8988T (cell line): Measurements from ENCODE around the gene CLDN6.

Source experiments
- DNase-seq: peaks from one replicate; pipeline ENCODE4 v3.0.0; 2011

The CLDN6 gene

DNA sequence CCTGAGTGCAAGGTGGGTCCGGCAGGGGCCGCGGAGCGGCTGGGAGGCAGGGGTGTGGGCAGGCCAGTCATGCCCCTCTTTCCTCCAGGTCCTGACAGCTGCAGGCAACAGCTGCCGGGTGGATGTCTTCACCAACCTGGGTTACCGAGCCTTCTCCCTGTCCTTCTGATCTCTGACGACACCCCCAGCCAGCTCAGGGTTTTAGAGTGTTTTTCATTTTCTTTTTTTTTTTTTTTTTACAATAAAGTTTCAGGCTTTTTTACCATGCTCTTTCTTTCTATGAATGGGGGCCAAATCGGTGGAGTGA lies 9.5 kb upstream of the CLDN6 start:
- DNase-seq: no peak

DNA sequence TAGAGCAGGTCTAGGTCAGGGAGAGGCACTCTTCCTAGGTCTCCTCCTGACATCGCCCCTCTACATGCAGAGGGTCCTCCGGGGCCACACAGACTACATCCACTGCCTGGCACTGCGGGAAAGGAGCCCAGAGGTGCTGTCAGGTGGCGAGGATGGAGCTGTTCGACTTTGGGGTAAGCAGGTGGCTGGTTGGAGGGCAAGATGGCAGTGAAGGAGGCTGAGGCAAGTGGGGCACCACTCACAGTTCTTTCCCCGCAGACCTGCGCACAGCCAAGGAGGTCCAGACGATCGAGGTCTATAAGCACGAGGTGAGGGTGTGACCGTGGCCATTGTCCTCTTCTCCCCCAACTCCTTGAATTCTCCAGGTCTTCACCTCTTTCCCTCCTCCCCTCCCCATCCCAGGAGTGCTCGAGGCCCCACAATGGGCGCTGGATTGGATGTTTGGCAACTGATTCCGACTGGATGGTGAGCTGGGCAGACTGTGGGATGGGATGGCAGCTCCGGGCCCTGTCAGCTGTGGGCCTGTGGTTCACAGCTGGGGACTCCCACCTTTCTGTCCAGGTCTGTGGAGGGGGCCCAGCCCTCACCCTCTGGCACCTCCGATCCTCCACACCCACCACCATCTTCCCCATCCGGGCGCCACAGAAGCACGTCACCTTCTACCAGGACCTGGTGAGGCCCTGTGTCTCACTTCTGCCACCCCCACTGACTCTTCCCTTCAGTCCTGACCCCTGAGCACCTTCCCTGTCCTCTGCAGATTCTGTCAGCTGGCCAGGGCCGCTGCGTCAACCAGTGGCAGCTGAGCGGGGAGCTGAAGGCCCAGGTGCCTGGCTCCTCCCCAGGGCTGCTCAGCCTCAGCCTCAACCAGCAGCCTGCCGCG lies 8.9 kb upstream of the CLDN6 start:
- DNase-seq: no peak

DNA sequence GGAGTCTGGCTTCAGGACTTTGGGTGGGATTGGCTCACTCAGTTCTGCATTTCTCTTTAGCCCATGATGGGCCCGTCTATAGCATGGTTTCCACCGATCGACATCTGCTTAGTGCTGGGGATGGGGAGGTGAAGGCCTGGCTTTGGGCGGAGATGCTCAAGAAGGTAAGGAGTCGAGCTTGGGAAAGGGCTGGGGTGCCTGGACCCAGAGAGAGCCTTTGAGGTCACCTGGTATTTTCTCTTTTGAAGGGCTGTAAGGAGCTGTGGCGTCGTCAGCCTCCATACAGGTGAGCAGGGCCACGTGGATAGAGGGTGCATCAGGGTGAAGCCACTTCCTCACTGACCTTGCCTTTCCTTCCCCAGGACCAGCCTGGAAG lies 8.0 kb upstream of the CLDN6 start:
- DNase-seq: no peak

DNA sequence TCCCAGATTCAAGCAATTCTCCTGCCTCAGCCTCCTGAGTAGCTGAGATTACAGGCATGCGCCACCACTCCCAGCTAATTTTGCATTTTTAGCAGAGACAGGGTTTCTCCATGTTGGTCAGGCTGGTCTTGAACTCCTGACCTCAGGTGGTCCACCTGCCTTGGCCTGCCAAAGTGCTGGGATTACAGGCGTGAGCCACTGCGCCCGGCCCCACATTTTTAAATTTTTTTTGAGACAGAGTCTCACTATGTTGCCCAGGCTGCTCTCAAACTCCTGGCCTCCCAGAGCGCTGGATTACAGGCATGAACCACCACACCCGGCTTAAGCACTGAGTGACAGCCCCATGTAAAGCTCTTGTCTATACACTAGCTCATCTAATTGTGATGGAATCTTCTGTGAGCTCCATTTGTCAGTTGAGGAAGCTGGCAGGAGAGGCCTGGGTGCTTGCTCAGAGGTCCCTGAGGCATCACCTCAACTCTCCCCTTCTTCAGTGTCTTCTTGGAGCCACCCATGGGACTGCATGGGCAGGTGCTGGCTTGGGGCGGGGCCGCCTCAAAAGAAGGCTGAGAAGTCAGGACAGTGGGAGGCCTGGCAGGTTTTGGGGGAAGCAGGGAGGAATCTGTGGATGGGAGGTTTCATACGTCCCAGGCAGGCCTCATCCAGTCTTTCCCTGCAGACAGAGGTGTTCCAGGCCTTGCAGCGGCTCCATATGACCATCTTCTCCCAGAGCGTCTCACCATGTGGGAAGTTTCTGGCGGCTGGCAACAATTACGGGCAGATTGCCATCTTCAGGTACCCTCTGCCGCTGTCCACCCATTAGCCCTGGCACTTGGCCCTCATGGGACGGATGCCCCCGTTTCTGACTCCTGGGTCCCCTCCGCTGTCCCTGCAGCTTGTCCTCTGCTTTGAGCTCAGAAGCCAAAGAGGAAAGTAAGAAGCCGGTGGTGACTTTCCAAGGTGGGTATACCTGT lies 7.3 kb upstream of the CLDN6 start:
- DNase-seq: no peak

DNA sequence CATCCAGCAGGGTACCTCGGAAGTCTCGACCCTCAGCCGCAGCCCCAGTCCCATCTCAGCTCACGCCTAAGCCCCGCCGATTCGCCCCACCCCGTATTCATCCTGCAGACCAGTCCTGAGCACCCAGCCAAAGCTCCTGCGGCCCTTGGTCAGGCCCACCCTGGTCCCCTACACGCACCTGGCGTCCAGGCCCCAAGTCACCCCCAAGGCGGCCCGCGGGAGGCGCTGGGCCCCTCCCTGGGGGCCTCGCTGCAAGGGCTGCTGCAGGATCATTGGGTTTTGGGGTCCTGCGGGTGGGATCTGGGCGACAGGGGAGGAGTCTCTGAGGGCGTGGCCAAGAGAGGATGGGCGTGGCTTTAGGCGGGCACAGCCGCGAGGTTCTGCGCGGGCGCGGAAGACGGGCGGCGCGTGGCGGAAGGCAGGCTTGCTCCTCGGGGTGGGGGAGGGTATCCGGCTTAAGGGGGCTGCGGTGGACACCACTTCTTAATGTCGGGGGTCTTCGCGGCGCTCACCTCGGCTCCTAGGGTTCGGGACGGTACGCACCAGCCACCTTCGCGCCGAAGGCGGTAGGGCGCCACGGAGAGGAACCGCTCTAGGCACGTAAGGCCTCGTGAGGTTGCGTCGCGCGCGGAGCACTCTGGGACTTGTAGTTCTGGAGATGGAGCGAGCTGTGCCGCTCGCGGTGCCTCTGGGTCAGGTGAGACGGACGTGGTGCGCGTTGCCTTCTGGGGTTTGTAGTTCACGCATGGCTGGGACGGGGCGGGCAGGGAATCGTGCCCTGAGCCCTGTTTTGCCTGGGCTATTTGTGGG lies 5.9 kb upstream of the CLDN6 start, which contains the start of the genes HCFC1R1 and THOC6:
Gene HCFC1R1 (minus strand): TSS at position 274 of the 810 bp plus-strand sequence. CDS start 1 bp downstream, at position 273.
Gene THOC6 (plus strand): TSS at position 367 of the 810 bp plus-strand sequence. CDS start 292 bp downstream, at position 659.
- DNase-seq: peak; percentile 83

DNA sequence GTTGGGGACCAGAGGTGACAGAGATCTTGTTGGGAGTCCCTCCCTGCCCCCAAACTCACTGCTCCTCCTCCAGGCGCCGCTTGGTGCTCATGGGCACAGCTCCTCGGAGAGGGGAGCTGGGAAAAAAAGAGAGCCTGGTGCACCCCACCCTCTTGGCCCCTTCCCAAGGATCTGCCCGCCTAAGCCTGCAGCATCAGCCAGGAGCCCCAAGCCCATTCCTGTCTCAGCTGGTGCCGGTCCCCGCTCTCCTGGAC lies 5.4 kb upstream of the CLDN6 start:
- DNase-seq: no peak

DNA sequence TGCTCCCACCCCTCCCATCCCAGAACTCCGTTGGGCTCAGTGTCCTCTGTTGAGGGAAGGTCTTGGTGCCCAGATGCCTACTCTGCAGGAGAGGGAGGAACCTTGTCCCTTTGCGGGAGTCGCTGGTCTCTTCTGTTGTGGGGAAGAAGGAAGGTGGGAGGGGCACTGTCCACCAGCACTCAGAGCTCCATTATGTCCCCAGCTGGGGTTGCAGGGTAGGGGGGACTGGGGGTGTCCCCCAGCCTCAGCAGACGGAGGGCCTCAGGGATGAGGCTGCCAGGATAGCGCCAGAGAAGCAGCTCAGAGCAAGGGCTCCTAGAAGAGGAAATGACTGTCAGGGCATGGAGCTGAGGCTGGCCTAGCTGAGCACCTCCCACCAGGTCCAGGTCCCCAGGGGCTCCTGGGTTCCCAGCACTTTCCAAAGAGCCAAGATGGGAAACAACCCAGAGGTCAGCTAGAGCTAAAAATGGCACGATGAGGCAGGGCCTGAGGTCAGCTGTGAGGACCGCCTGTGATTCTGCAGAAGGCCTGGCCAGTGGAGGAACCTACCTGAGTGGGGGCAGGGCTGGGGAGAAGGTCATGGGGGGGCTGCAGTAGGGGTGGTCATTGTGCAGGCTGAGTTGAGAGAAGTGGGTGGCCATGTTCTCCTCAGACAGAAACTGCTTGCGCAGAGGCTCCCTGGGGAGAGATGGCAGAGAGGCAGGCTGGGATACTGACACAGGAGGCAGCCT lies 4.9 kb upstream of the CLDN6 start:
- DNase-seq: no peak

DNA sequence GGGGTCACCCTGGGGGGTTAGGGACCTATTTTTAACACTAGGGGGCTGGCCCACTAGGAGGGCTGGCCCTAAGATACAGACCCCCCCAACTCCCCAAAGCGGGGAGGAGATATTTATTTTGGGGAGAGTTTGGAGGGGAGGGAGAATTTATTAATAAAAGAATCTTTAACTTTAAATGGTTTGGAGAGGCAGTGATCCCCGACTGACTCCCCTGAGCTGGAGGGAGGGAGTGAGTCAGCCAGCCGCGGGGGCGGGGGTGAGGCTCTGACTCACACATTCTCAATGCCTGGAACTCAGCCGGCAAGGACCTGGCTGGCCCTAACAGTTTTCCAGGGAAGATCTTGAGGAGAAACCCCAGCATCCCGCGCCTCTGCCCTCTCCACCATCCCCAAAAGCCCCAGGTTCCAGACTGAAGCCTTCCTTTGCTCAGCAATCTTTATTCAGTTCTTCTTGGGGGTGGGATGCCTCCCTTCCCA lies 4.3 kb upstream of the CLDN6 start:
- DNase-seq: no peak

DNA sequence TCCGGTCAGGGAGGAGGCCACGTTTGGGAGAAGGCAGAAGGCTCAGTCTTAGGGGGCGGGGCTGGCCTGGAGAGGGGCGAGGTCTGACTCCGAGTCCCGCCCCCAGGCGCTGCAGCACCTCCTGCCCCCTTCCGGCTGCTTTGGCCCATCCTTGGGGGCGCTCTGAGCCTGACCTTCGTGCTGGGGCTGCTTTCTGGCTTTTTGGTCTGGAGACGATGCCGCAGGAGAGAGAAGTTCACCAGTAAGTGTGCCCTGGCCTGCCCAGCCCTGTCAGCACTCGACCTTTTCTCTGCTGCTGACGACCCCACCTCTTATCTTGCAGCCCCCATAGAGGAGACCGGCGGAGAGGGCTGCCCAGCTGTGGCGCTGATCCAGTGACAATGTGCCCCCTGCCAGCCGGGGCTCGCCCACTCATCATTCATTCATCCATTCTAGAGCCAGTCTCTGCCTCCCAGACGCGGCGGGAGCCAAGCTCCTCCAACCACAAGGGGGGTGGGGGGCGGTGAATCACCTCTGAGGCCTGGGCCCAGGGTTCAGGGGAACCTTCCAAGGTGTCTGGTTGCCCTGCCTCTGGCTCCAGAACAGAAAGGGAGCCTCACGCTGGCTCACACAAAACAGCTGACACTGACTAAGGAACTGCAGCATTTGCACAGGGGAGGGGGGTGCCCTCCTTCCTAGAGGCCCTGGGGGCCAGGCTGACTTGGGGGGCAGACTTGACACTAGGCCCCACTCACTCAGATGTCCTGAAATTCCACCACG lies 3.6 kb upstream of the CLDN6 start:
- DNase-seq: peak; percentile 64

DNA sequence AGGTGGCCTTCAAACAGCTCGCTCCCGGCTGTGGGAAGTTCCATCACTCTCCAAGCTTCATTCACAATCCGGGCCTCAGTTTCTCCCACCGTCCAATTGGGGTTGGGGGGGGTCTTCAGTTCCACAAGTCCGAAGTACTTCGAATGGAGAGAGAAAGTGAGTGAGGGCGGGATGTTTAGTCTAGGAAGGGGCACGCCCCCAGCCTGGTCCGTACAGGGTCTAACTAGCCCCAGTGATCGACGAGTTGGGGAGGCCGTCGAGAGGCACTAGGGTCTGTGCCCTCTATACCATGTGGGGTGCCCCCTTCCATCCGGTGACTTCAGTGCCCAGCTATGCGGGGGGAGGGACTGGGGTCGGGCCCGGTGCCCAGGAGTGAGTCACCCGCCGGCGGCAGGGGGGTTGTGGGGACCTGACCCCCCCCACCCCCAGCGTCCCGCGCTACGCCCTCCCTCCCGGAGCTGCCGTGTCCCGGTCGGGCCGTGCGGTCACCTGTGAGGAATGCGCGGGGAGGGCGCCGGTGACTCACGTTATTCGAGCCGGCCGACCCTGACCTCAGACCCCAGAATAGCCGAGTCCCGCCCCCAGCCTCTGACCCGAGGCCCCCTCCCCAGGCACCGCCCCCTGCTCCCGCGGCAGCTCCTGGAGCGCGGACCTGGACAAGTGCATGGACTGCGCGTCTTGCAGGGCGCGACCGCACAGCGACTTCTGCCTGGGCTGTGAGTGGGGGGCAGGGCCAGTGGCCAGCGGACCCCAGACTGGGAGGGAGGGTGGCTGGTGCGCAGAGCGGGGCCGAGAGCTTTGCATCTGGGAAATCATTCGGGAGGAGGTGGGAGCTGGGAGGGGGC lies 2.8 kb upstream of the CLDN6 start:
- DNase-seq: peak; percentile 73

DNA sequence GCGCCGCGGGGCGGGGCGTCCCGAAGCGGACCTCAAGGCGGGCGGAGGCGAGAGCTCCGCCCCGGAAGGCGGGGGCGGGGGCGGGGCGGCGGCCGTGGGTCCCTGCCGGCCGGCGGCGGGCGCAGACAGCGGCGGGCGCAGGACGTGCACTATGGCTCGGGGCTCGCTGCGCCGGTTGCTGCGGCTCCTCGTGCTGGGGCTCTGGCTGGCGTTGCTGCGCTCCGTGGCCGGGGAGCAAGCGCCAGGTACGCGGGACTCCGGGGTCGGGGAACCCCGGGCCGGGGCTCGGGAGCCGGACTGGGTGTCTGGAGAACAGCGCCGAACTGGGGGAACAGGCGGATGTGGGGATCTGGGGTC lies 2.2 kb upstream of the CLDN6 start, which contains the start of gene TNFRSF12A:
Gene TNFRSF12A (plus strand): TSS at position 122 of the 357 bp plus-strand sequence. CDS start 30 bp downstream, at position 152.
- peak; percentile 74 for DNase-seq

DNA sequence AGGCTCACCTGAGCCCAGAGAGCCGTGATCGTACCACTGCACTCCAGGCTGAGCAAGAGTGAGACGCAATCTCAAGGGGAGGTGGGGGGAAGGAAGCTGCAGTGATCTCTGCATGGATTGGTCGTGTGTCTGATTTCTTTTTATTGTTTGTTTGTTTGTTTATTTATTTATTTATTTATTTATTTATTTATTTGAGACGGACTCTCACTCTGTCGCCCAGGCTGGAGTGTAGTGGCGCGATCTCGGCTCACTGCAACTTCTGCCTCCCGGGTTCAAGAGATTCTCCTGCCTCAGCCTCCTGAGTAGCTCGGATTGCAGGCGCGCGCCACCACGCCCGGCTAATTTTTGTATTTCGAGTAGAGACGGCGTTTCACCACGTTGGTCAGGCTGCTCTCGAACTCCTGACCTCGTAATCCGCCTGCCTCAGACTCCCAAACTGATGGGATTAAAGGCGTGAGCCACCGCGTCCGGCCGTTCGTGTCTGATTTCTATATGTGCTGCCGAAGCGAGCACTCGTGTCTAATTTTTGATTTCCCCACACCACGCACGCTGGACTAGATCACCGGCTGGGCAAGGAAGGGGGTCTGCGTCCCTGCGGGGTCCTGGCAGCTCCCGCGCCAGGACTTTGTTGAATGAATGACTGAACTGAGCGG lies 1.7 kb upstream of the CLDN6 start:
- DNase-seq: no peak

DNA sequence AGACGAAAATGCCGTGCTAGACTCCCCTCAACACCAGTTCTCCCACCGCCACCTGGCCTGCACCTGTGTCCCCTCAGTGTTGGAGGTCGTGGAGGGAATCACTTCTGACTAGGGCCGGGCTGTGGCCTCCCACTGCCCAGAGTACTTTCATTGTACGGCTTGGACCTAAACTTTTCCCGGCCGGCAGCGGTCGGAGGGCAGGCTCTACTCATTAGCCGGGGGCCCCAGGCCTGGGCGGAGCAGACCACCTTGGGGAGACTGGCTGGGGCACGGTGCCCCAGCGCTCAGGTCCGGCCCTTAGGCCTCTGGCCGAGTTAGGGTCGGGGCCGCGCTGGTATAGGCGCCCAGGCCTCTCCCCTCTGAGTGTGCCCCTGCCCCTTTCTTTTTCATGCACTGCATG lies 639 bp downstream of the CLDN6 start:
- DNase-seq: no peak

DNA sequence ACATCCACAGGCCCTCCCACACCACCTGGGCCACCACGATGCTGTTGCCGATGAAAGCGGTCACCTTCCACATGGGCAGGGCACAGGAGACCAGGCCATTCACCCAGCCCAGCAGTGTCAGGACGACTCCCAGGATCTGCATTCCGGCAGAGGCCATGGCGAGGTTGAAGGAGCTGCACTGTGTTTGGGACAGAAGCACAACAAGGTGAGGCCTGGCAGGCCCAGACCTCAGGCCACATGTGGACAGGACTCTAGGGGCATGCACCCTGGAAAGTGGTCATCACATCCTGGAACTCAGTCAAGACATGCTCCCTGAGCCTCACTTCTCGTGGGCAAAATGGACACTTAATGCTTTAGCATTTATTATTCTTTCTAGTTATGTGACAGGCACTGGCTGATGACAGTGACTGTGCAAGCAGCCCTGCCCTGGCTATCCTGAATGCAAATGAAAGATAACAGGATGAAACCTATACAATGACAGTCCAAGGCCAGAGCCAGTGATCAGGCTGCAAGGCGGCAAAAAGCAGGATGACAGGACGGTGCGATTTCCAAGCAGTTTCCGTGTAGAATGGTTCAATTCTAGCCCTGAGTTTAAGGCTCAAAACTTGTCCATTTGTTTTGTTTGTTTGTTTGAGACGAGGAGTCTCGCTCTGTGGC lies 2.0 kb downstream of the CLDN6 start:
- no peak for DNase-seq

DNA sequence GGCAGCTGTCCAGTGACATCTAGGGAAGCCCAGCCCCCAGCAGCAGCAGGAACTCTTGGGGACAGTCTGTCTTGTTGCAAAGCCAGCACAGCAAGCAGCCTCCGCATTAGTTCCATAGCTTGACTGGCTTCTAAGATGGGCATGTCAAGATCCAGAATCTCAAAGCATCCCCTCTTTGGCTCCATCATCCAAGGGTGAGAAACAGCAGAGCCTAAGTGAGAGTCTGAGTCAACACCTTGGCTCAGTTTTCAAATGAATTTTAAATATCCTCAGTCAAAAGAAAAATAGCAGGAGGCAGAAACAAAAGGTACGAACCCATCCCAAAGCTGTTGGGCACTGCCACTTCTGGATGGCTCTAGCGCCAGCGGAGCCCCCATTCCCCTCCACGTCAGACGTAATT lies 3.0 kb downstream of the CLDN6 start:
- DNase-seq: no peak

DNA sequence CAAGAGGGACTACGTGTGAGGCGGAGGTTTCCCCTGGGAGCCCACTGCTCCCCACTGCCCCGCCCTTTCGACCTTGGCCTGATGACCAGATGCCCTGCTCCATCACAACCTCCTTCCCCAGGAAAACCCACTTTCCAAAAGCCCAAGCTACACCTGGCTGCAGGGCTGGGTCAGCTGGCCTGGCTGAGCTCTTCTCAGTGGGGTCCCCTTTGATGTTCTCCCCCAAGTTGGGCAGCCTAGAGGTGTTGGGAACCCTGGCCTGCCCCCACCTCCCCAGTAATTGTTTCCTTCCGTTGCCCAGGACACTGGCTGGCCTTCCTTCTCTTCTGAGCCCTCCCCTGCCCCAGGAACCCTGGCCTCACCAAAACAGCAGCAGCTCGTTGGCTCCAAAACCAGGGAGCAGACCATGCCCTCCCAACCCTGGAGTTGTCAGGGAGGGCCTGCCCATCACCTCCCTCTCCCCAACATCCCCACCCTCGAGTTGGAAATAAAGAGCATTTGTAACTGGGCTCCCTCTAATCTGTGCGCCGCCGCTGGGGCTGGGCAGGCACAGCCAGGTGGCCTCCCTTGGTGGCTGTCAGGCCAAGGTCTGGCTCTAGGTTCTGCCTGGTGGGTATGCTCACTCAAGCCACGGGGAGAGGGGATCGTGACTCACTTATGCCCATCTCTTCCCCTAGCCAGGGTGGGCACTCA lies 3.8 kb downstream of the CLDN6 start:
- no peak for DNase-seq

DNA sequence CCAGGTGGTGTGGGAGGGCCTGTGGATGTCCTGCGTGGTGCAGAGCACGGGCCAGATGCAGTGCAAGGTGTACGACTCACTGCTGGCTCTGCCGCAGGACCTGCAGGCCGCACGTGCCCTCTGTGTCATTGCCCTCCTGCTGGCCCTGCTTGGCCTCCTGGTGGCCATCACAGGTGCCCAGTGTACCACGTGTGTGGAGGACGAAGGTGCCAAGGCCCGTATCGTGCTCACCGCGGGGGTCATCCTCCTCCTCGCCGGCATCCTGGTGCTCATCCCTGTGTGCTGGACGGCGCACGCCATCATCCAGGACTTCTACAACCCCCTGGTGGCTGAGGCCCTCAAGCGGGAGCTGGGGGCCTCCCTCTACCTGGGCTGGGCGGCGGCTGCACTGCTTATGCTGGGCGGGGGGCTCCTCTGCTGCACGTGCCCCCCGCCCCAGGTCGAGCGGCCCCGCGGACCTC lies 4.5 kb downstream of the CLDN6 start:
- DNase-seq: no peak

DNA sequence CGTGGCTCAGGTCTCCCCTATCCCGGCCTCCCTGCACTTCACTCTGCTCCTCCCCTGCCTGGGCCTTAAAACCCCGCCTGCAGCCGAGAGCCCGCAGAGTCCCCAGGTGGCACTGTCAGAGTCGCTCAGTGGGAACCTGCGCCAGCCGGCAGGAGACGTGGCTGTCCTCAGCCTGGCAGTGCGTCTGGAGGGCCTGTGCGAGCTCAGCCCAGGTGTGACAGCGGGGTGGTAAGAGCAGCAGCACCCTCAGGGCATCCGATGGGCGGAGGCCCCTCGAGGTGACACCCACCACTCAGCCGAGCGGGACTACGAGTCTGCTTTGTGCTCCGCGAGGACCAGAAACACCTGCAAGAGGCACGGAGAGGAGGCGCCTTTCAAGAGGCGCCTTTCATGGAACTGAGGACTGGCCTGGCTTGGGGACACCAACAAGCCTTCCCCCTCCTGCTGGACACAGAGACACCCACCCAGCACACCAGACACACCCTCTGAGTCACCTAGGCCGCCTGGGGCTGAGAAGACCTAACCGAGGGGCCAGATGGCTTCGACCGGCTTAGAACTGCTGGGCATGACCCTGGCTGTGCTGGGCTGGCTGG lies 5.1 kb downstream of the CLDN6 start, which contains the start of gene CLDN9:
Gene CLDN9 (plus strand): TSS at position 96 of the 593 bp plus-strand sequence. CDS start 440 bp downstream, at position 536.
- no peak for DNase-seq
